Measurements from ENCODE around the gene LRFN3. TPM values are rescaled to one million over a fixed set of nuclear protein-coding genes. Genes with fewer than 3 reads are reported as not detected.
A peak's percentile ranks its signal among the peaks of the same experiment; 100 is the strongest.

LRFN3 gene
- total and polyA plus RNA-seq, 2 of the 13 experiments (the other 11 are each of a cell fraction or from before 2014, with no cell fraction given): 0.74 to 1.6 TPM

- no peak for TF ChIP-seq KDM5B (CRISPR knock-in tag; IDR thresholded peaks at IDR 0.05; ENCODE audit: borderline replicate concordance)
Observed at GRCh38 chr19:35929876-35930275, 6.3 kb upstream of the LRFN3 start (continued).

GRCh38 chr19:35931161-35931873 lies 4.9 kb upstream of the LRFN3 start:
- Histone ChIP-seq H3K36me3 (replicated peaks in 1 of 2; ENCODE audit: control insufficient read depth in 1 of 2, insufficient read depth in 2 of 2, low read length in 2 of 2) (no peaks in the 10 kb centered on the region), H3K4me3 (replicated peaks in 1 of 3; ENCODE audit: insufficient read depth in 1 of 3, low read depth in 2 of 3, low read length in 3 of 3) (peak overlapping the region; percentile 7 to 61 (median 38); a peak in 4 of 6 replicates), H3K79me2 (ENCODE audit: insufficient read depth, low read length) (no peaks in the 10 kb centered on the region), H2AFZ (ENCODE audit: low read length) (peak overlapping the region; percentile 85), H4K20me1 (ENCODE audit: insufficient read depth, low read length) (no peaks in the 10 kb centered on the region), H3K27me3 (ENCODE audit: control insufficient read depth in 1 of 2, insufficient read depth in 2 of 2, low read length in 2 of 2) (no peaks in the 10 kb centered on the region; a peak in 2 of 5 replicates), H3K9ac (ENCODE audit: insufficient read depth, low read depth, low read length) (peak overlapping the region; percentile 32; the same call in 1 of the 2 replicates), H3K9me3 (ENCODE audit: low read length) (no peaks in the 10 kb centered on the region), H3K27ac (ENCODE audit: extremely low read length, insufficient read depth, low read length) (no peak overlapping the region), H3K4me2 (ENCODE audit: low read depth, low read length) (peak overlapping the region; percentile 87), H3K4me1 (ENCODE audit: insufficient read depth, low read length) (peaks cover 21% of the 10 kb centered on the region)
- intact Hi-C loops (cut with micrococcal nuclease; ENCODE audit: unreplicated experiment): loop anchor here (1.0 kb wide), 3 partner anchors 49 to 187 kb away; partner anchors contain the start of gene PRODH2
- FAIRE-seq (peak; percentile 98), DNase-seq (ENCODE audit: low spot score) (peak; percentile 98), ATAC-seq (peak; percentile 97)
- no TSS peak for BruUV-seq (replicated peaks)
- in situ Hi-C loops (cut with HindIII; ENCODE audit: extremely low pct_ligation_motif_present, low pct_unique_long_range_greater_than_20kb): loop anchor here (10.0 kb wide), 1 partner anchor 47 kb away; no protein-coding TSS in a partner anchor
- WGBS (ENCODE audit: low lambda C conversion rate): 2% methylated on average over 32 of the region's 47 CpGs
- ChIA-PET CTCF (ENCODE audit: low intra/inter-chr PET ratio, low total read pairs) (interaction anchor here (1.0 to 2.1 kb wide), 3 partner anchors 49 to 238 kb away, joined by 3 to 36 read pairs (median 11); no protein-coding TSS in a partner anchor), POLR2A (interaction anchor here (0.6 to 1.3 kb wide), 7 partner anchors 13 to 191 kb away, joined by 3 to 7 read pairs (median 4); partner anchors contain the start of genes LIN37 and NFKBID)
- TF ChIP-seq, protein P1, sequence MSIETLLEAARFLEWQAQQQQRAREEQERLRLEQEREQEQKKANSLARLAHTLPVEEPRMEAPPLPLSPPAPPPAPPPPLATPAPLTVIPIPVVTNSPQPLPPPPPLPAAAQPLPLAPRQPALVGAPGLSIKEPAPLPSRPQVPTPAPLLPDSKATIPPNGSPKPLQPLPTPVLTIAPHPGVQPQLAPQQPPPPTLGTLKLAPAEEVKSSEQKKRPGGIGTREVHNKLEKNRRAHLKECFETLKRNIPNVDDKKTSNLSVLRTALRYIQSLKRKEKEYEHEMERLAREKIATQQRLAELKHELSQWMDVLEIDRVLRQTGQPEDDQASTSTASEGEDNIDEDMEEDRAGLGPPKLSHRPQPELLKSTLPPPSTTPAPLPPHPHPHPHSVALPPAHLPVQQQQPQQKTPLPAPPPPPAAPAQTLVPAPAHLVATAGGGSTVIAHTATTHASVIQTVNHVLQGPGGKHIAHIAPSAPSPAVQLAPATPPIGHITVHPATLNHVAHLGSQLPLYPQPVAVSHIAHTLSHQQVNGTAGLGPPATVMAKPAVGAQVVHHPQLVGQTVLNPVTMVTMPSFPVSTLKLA (IDR thresholded peaks at IDR 0.05): peak; percentile 89
- TF ChIP-seq ZNF576 (CRISPR knock-in tag; IDR thresholded peaks at IDR 0.05) (no peak), NFAT5 (CRISPR knock-in tag; IDR thresholded peaks at IDR 0.05) (no peak), MLX (CRISPR knock-in tag; IDR thresholded peaks at IDR 0.05) (peak; percentile 86), RFXANK (CRISPR knock-in tag; IDR thresholded peaks at IDR 0.05) (0 out of 2 replicates have a peak, but pooled peaks have one; percentile 39), ZBTB43 (CRISPR knock-in tag; conservative IDR thresholded peaks at IDR 0.05) (no peak)
- TF ChIP-seq, protein P2, sequence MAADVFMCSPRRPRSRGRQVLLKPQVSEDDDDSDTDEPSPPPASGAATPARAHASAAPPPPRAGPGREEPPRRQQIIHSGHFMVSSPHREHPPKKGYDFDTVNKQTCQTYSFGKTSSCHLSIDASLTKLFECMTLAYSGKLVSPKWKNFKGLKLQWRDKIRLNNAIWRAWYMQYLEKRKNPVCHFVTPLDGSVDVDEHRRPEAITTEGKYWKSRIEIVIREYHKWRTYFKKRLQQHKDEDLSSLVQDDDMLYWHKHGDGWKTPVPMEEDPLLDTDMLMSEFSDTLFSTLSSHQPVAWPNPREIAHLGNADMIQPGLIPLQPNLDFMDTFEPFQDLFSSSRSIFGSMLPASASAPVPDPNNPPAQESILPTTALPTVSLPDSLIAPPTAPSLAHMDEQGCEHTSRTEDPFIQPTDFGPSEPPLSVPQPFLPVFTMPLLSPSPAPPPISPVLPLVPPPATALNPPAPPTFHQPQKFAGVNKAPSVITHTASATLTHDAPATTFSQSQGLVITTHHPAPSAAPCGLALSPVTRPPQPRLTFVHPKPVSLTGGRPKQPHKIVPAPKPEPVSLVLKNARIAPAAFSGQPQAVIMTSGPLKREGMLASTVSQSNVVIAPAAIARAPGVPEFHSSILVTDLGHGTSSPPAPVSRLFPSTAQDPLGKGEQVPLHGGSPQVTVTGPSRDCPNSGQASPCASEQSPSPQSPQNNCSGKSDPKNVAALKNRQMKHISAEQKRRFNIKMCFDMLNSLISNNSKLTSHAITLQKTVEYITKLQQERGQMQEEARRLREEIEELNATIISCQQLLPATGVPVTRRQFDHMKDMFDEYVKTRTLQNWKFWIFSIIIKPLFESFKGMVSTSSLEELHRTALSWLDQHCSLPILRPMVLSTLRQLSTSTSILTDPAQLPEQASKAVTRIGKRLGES (CRISPR knock-in tag; IDR thresholded peaks at IDR 0.05; ENCODE audit: borderline replicate concordance): no peak

All from HepG2 (cell line).